Measurements from ENCODE around the gene TRMT61B. TPM values are rescaled to one million over a fixed set of nuclear protein-coding genes. Genes with fewer than 3 reads are reported as not detected.
A peak's percentile ranks its signal among the peaks of the same experiment; 100 is the strongest.

Gene TRMT61B
- total and polyA plus RNA-seq, 7 donors = 8.7 to 21.7 (median 11.9) TPM

DNA sequence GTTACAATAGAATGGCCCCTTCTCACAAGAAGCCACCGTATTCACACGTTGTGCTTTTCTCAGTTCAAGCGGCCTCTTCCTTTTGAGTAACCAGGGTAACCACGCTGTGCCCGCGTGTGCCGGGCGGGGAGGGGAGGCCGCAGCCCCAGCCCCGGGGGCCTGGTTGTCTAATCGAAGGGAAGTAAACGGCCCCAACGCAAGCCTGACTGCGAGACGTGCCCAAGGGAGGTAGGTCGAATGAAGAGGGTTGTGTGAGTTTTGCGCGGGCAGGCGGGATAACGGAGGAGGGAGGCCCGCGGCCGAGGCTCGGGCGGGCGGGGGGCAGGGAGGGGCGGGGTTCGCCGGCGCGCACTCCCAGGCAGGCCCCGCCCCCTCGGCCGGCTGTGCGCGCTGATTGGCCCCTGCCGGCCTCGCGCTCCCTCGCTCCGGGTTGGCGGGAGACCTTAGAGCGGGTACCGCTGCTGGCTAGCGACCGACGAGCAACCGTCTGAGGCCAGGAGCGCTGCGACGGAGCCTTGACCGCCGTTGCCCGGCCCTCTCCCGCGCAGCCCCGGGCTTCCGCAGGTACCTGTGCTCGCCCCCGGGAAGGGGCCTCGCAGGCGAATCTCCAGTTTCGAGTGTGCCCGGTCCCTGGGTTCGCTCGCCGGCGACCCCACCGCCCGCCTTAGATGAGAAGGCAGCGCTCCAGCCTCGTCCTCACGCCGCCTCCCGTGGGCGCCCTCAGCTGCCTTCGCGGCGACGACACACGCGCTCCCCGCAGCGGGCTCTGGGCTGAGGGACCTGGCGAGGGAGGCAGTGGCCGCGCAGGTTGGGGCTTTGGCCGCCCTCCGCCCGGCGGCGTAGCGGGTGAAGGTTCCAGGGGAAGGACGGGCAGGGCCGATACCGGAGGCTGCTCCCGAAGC is 59.5 kb downstream of the TRMT61B start, which contains the start of gene SPDYA:
Gene SPDYA, plus strand, starts transcription at position 451 of the 902 bp plus-strand sequence. CDS start 5,181 bp downstream, outside the sequence.
- intact Hi-C loops (cut with DNase I) = no loop called here

DNA sequence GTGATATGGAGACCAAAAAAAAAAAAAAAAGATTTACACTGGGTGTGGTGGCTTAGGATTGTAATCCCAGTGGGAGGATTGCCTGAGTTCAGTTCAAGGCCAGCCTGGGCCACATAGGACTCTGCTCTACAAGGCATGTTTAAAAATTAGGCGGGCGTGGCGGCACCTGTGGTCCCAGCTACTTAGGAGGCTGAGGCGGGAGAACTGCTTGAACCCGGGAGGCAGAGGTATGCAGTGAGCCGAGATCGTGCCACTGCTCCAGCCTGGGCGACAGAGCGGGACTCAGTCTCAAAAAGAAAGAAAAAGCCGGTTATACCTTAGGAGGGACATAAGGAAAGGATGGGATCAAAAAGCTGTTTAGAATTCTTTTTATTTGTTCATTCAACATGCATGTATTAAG is 60.2 kb downstream of the TRMT61B start:
- H3K36me3 ChIP-seq (ENCODE audit: insufficient read depth in 1 of 2, low read depth in 1 of 2) = peaks cover 0 to 15% of the 10 kb centered on the region in 2 donors
- intact Hi-C loops (cut with DNase I) = no loop called here
- ATAC-seq (peak in 3 of 4 donors; percentile 8 to 15 (median 11)), DNase-seq (no peak)
- TF ChIP-seq, protein P1, sequence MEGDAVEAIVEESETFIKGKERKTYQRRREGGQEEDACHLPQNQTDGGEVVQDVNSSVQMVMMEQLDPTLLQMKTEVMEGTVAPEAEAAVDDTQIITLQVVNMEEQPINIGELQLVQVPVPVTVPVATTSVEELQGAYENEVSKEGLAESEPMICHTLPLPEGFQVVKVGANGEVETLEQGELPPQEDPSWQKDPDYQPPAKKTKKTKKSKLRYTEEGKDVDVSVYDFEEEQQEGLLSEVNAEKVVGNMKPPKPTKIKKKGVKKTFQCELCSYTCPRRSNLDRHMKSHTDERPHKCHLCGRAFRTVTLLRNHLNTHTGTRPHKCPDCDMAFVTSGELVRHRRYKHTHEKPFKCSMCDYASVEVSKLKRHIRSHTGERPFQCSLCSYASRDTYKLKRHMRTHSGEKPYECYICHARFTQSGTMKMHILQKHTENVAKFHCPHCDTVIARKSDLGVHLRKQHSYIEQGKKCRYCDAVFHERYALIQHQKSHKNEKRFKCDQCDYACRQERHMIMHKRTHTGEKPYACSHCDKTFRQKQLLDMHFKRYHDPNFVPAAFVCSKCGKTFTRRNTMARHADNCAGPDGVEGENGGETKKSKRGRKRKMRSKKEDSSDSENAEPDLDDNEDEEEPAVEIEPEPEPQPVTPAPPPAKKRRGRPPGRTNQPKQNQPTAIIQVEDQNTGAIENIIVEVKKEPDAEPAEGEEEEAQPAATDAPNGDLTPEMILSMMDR (IDR thresholded peaks at IDR 0.05) = no peak
- H3K27me3 ChIP-seq (ENCODE audit: insufficient read depth in 3 of 3, low read length in 2 of 3) = no peaks in the 10 kb centered on the region
- H3K27ac ChIP-seq = no peak overlapping the region
- peaks cover 7% of the 10 kb centered on the region for H3K4me1 ChIP-seq
- peak overlapping the region; percentile 72 for H3K4me3 ChIP-seq
- H3K9me3 ChIP-seq = no peaks in the 10 kb centered on the region
- 69 to 76% (median 74%) methylated on average over 10 of the region's 10 CpGs for WGBS, 3 donors

More for the DNA sequence above, 59.5 kb downstream of the TRMT61B start, which contains the start of gene SPDYA:
- ATAC-seq (peak; percentile 87 to 92 (median 88)), DNase-seq (peak; percentile 76 to 85)
- H3K4me1 ChIP-seq = peaks cover 7% of the 10 kb centered on the region
- H3K36me3 ChIP-seq (ENCODE audit: insufficient read depth in 1 of 2, low read depth in 1 of 2) = peaks cover 0 to 8% of the 10 kb centered on the region in 2 donors
- 1 to 4% (median 3%) methylated on average over 66 to 97 of the region's 97 CpGs for WGBS, 3 donors
- H3K27ac ChIP-seq = no peak within 1 kb of the TSS
- H3K4me3 ChIP-seq = peak within 1 kb of the TSS; percentile 72
- TF ChIP-seq, protein P1 (IDR thresholded peaks at IDR 0.05) = peak; percentile 3
- H3K9me3 ChIP-seq = no peaks in the 10 kb centered on the region
- H3K27me3 ChIP-seq (ENCODE audit: insufficient read depth in 3 of 3, low read length in 2 of 3) = no peaks in the 10 kb centered on the region

DNA sequence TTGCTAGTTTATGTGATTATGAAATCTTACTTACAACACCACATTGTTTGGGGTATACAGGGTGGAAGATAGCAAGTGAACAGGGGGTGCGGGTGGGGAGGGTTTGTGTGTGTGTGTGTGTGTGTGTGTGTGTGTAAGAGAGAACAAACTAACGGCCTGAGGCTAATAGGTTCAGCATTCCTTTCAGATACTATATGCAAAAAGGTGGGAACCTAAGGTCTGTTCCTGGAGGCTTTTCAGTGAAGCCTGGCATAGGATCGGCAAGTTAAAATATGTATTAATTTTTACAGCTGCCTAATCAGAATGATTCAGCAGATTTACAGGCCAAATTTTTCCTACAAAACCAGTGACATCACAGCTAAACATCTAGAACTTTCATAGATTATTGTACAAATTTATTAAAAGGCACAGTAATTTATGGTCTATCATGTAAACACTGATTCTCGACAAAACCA is 67.1 kb downstream of the TRMT61B start:
- Histone ChIP-seq H3K9me3 (no peaks in the 10 kb centered on the region), H3K4me3 (no peak overlapping the region), H3K27me3 (ENCODE audit: insufficient read depth in 3 of 3, low read length in 2 of 3) (no peaks in the 10 kb centered on the region), H3K36me3 (ENCODE audit: insufficient read depth in 1 of 2, low read depth in 1 of 2) (peaks cover 3 to 59% of the 10 kb centered on the region in 2 donors), H3K4me1 (peaks cover 15% of the 10 kb centered on the region), H3K27ac (peak overlapping the region; percentile 36)
- DNase-seq (no peak), ATAC-seq (peak in 1 of 4 donors; percentile 30)
- TF ChIP-seq, protein P1 (IDR thresholded peaks at IDR 0.05) = no peak
- WGBS, 3 donors = 64 to 76% (median 75%) methylated on average over 4 of the region's 4 CpGs
- intact Hi-C loops (cut with DNase I) = no loop called here

DNA sequence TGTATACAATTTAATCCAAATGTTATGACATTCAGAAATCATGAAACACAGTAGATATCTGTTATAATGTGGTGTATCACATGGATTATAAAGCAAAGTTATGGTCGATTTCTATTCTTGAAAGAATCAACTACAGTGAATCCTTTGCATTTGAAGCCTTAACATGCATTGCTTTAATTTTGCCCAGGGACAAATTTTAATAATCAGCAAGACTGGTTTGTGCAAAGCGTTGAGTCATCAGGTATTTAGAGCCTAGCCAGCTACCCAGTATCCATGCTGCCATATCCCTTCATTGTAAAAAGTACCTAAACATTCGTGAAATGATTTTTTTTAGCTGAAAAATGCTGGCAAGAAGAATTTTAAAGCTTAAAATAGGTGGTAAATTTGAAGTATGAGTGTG is 68.4 kb downstream of the TRMT61B start:
- Histone ChIP-seq H3K27ac (no peak overlapping the region), H3K36me3 (ENCODE audit: insufficient read depth in 1 of 2, low read depth in 1 of 2) (peaks cover 6 to 61% of the 10 kb centered on the region in 2 donors), H3K4me1 (peaks cover 15% of the 10 kb centered on the region), H3K4me3 (no peak overlapping the region), H3K9me3 (peaks cover 4% of the 10 kb centered on the region), H3K27me3 (ENCODE audit: insufficient read depth in 3 of 3, low read length in 2 of 3) (no peaks in the 10 kb centered on the region)
- DNase-seq = no peak
- 76 to 83% (median 76%) methylated on average over 3 of the region's 3 CpGs for WGBS, 3 donors
- peak; percentile 56 to 73 (median 66) for ATAC-seq
- intact Hi-C loops (cut with DNase I) = no loop called here
- TF ChIP-seq, protein P1 (IDR thresholded peaks at IDR 0.05) = no peak

Other genes starting within 250 kb of the TRMT61B start
- 100 to 1,000 TPM; 448 to 628 (median 556) TPM for gene PPP1CB, start 118.5 kb downstream of the TRMT61B start, total RNA-seq
- 100 to 1,000 TPM; 191 to 373 (median 226) TPM for gene PPP1CB, start 118.5 kb downstream of the TRMT61B start, polyA plus RNA-seq
- under 1 TPM; 0.17 to 0.61 (median 0.31) TPM for gene SPDYA, start 59.5 kb downstream of the TRMT61B start, total RNA-seq
- gene SPDYA, start 59.5 kb downstream of the TRMT61B start, polyA plus RNA-seq = under 1 TPM in 2 of 3 donors, not detected in 1; 0.07 to 0.31 TPM
- gene WDR43, start 24.4 kb upstream of the TRMT61B start, total RNA-seq = 10 to 100 TPM; 30.5 to 89.5 (median 76.1) TPM
- 10 to 100 TPM; 25.5 to 54.4 (median 33.8) TPM for gene WDR43, start 24.4 kb upstream of the TRMT61B start, polyA plus RNA-seq
- 10 to 100 TPM in 3 of 4 donors, 1 to 10 TPM in 1; 2.2 to 98.4 (median 22.5) TPM for gene TOGARAM2, start 111.0 kb upstream of the TRMT61B start, total RNA-seq
- 10 to 100 TPM in 2 of 3 donors, 1 to 10 TPM in 1; 6.1 to 54.2 (median 30.4) TPM for gene TOGARAM2, start 111.0 kb upstream of the TRMT61B start, polyA plus RNA-seq
- gene PCARE, start 204.2 kb upstream of the TRMT61B start, total RNA-seq = 1 to 10 TPM in 1 of 4 donors, under 1 TPM in 3; 0.02 to 1.0 (median 0.53) TPM
- under 1 TPM; 0.03 to 0.48 (median 0.09) TPM for gene PCARE, start 204.2 kb upstream of the TRMT61B start, polyA plus RNA-seq
- gene CLIP4, start 245.1 kb upstream of the TRMT61B start, total RNA-seq = 100 to 1,000 TPM in 1 of 4 donors, 10 to 100 TPM in 3; 56.9 to 111 (median 78.1) TPM
- 10 to 100 TPM; 26.7 to 89.2 (median 46.6) TPM for gene CLIP4, start 245.1 kb upstream of the TRMT61B start, polyA plus RNA-seq

All from psoas muscle (tissue), 8 donors.